LNCAP (cell line): ENCODE results near the gene TIPARP.

Source experiments
- CTCF ChIP-seq: fragments of 450-650 bp; IDR thresholded peaks from 2 replicates; pipeline ENCODE4 v1.5.1; 2017; ENCODE audit warnings: mild to moderate bottlenecking

TIPARP gene

GRCh38 chr3:156731813-156732212, 57.4 kb downstream of the TIPARP start:
- TF ChIP-seq CTCF = no peak

GRCh38 chr3:156732261-156732660, 57.9 kb downstream of the TIPARP start:
- TF ChIP-seq CTCF = no peak

GRCh38 chr3:156732715-156733421, 58.5 kb downstream of the TIPARP start:
- no peak for TF ChIP-seq CTCF

GRCh38 chr3:156735471-156735870, 61.1 kb downstream of the TIPARP start:
- no peak for TF ChIP-seq CTCF

GRCh38 chr3:156738251-156738650, 63.9 kb downstream of the TIPARP start:
- TF ChIP-seq CTCF = no peak

- TF ChIP-seq CTCF = no peak
These were observed 65.6 kb downstream of the TIPARP start for GRCh38 chr3:156739976-156740375.

- TF ChIP-seq CTCF = no peak
These were observed 67.5 kb downstream of the TIPARP start for GRCh38 chr3:156741935-156742334.

GRCh38 chr3:156742401-156742800, 68.0 kb downstream of the TIPARP start:
- no peak for TF ChIP-seq CTCF
